SH-SY5Y (cell line): ENCODE measurements around the gene PDXP.

Experiments
- GATA2 ChIP-seq: IDR thresholded peaks from 2 replicates; pipeline ENCODE4 v1.6.1; 2011; ENCODE audit warnings: mild to moderate bottlenecking, low read depth, low read length
- GATA3 ChIP-seq: IDR thresholded peaks from 2 replicates; pipeline ENCODE4 v1.6.1; 2011; ENCODE audit warnings: low read depth, mild to moderate bottlenecking, low read length, moderate library complexity

PDXP gene

GRCh38 chr22:37674248-37674647, 15.7 kb downstream of the PDXP start:
- TF ChIP-seq GATA2 (no peak), GATA3 (no peak)

GRCh38 chr22:37674951-37675929, 16.7 kb downstream of the PDXP start, which contains the start of gene LGALS1:
Gene LGALS1, plus strand, starts transcription at chr22:37675636. Its CDS starts 67 bp downstream, at chr22:37675703.
- TF ChIP-seq GATA3: no peak
- TF ChIP-seq GATA2: no peak

GRCh38 chr22:37675930-37676735, 17.6 kb downstream of the PDXP start:
- TF ChIP-seq GATA3 (no peak), GATA2 (no peak)

- no peak for TF ChIP-seq GATA2
- no peak for TF ChIP-seq GATA3
These were observed 18.4 kb downstream of the PDXP start for GRCh38 chr22:37676736-37677492.

- TF ChIP-seq GATA2 (no peak), GATA3 (no peak)
These were observed 19.0 kb downstream of the PDXP start for GRCh38 chr22:37677493-37677974.

GRCh38 chr22:37678372-37678771, 19.8 kb downstream of the PDXP start:
- no peak for TF ChIP-seq GATA3
- no peak for TF ChIP-seq GATA2

- no peak for TF ChIP-seq GATA3
- TF ChIP-seq GATA2: no peak
These were observed 21.1 kb downstream of the PDXP start for GRCh38 chr22:37679670-37680069.

GRCh38 chr22:37680191-37680851, 21.8 kb downstream of the PDXP start:
- TF ChIP-seq GATA3 (no peak), GATA2 (no peak)

- TF ChIP-seq GATA2 (no peak), GATA3 (no peak)
These were observed 22.5 kb downstream of the PDXP start for GRCh38 chr22:37681001-37681424.

GRCh38 chr22:37681556-37682049, 23.1 kb downstream of the PDXP start:
- TF ChIP-seq GATA2 (no peak), GATA3 (no peak)

- TF ChIP-seq GATA3 (no peak), GATA2 (no peak)
These were observed 26.5 kb downstream of the PDXP start for GRCh38 chr22:37684803-37685615.
